NCI-H1417 treated with DMSO at 0.1 percent for 48 hours (cell line): ENCODE measurements around the gene SNX27.
"Not testable (repeated sequence)": the region's sequence is repeated elsewhere in the genome, so short reads cannot be mapped to it uniquely, and the experiment has no call there.

Experiments
- DNase-seq: peaks from one replicate; lab custom pipeline; 2025; lab: John Stamatoyannopoulos, UW

The SNX27 gene

DNA sequence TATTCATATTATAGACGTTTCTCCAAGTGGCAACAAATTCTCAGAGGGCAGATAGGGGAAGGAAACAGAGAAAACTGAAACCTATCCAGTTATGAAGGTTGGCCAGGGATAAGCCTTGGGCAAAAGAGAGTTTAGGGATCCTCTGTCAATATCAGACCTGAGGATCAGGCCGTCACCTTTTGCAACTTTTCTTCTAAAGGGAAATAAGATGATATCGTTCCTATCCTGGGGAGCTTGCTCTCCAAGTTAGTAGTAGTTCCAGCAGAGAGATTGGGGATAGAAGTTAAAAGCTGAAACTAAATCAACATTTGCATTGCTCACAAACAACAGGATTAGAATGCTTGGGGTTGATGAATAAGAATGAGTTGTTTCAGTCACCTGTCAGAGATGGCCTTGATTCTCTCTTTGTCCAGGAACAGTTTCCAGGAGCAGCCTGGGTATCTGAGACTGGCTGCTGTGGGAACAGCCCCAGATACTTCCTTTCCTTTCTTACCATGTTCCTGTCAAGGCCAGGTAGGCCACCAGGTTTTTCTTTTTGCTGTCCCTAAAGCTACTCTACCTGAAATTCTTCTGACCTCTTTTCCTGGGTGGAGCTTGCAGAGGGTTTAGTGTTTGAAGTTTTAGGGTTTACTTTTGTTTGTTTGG lies 112.0 kb downstream of the SNX27 start:
- no peak for DNase-seq

GRCh38 chr1:151728151-151729054 lies 116.6 kb downstream of the SNX27 start:
- DNase-seq: no peak

- no peak for DNase-seq
Measured at GRCh38 chr1:151729157-151729965, 117.5 kb downstream of the SNX27 start.

DNA sequence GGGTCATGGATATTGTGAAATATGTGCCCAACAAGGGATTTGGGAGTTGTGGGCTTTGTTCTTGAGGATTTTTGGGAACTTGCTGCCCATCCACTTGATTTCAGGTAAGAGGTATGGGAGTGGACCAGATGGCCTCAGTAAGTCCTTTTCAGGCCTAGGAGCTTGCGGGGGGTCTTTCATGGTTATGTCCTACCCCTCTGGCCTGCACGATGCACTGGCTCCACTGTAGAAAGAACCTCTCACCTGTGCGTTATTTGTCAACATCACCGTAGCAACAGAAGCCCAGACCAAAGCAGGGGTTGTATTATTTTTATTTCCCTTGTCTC lies 118.1 kb downstream of the SNX27 start:
- no peak for DNase-seq

DNA sequence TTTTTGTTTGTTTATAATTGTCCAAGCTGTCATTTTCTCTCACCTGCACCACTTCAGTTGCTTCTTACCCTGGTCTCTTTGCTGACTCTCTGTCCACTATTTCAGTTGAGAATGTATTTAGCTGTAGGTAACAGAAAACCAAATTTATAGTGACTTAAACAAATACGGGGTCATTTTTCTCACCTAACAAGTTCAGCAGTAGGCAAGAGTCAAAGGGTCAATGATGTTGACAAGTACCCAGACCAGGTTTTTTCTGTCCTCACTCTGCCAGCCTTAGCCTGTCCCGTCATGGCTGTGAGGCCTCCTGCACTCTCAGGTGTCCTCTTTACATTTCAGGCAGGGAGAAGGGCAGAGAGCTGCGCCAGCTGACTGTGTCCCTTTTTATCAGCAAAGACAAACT lies 121.3 kb downstream of the SNX27 start:
- DNase-seq: no peak

DNA sequence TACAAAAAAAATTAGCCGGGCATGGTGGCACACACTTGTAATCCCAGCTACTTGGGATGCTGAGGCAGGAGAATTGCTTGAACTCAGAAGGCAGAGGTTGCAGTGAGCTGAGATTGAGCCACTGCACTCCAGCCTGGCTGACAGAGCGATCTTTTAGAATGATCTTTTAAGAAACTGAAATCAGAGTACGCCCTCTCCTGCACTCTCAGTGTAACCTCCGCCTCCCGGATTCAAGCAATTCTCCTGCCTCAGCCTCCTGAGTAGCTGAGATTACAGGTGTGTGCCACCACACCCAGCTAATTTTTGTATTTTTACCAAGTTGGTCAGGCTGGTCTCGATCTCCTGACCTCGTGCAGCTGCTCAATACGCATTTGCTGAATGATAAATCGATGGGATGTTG lies 122.1 kb downstream of the SNX27 start:
- DNase-seq: not testable (repeated sequence)

DNA sequence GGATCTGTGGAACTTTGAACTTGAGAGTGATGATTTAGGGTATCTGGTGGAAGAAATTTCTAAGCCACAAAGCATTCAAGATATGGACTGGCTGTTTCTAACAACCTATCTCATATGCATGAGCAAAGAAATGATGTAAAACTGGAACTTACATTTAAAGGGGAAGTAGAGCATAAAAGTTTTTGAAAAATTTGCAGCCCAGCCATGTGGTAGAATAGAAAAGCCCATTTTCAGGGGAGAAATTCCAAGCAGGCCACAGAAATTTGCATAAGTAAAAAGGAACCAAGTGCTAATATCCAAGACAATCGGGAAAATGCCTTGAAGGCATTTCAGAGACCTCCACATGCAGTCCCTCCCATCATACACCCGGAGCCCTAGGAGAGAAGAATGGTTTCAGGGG lies 125.2 kb downstream of the SNX27 start:
- DNase-seq: no peak

- DNase-seq: no peak
Measured at GRCh38 chr1:151737479-151737878, 125.6 kb downstream of the SNX27 start.

DNA sequence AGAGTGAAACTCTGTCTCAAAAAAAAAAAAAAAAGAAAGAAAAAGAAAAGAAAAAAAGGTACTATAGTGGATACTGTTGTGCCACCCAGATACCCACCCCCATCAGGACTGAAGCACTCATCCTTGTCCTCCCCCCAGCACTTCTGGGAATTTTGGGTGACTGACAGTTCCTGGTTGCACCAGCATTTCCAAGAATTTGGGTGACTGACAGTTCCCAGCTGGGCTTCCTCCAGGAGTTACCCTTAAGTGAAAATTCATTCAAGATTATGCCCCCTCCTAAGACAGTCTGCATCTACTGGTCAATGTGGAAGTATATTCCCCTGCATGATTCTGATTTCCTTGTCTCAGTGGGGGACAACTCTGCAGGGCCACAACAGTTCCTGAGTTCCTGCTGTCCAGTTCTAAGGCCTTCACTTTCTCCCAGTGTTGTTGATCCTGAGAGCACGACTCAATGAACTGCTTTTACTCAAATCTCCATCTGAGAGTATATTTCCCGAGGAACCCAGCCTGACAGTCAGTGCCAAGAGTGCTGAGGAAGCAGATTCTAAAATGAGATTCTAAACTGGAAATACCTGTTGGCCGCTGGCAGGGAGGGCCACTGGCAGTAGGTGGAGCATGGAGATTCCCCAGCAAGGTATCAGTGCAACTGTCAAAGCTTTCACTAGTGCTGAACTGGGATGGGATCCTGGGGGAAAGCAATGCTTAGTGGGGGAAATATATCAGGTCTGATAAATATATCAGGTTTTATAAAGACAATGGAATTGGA lies 127.9 kb downstream of the SNX27 start:
- no peak for DNase-seq

- DNase-seq: no peak
Measured at GRCh38 chr1:151741516-151741915, 129.7 kb downstream of the SNX27 start.
